RWPE2 (cell line): ENCODE measurements around the gene KRTAP17-1.

ENCODE experiments used
- ATAC-seq: fragments of 200-7000 bp; cut with Tn5 transposase; 3 replicates; pipeline ENCODE4 v1.9.1; 2021; ENCODE audit warnings: low read depth
- DNase-seq: peaks from one replicate; pipeline ENCODE4 v3.0.0-alpha.2; 2020; ENCODE audit warnings: low spot score
- H3K27ac ChIP-seq: fragments of 450-650 bp; 2 replicates; pipeline ENCODE4 v1.5.1; 2017; ENCODE audit warnings: mild to moderate bottlenecking; ENCODE audit not compliant: poor library complexity, severe bottlenecking
- H3K27me3 ChIP-seq: fragments of 250-450 bp; sonication (Bioruptor Pico); 2 replicates; pipeline ENCODE4 v1.5.1; 2021; ENCODE audit warnings: mild to moderate bottlenecking, moderate library complexity; ENCODE audit not compliant: insufficient read depth, poor library complexity, severe bottlenecking
- H3K36me3 ChIP-seq: fragments of 250-450 bp; sonication (Bioruptor Pico); 2 replicates; pipeline ENCODE4 v1.5.1; 2020; ENCODE audit warnings: low read depth, mild to moderate bottlenecking, moderate library complexity
- H3K4me1 ChIP-seq: fragments of 250-450 bp; sonication (Bioruptor Pico); 2 replicates; pipeline ENCODE4 v1.5.1; 2021; ENCODE audit warnings: mild to moderate bottlenecking, moderate library complexity; ENCODE audit not compliant: insufficient read depth, poor library complexity, severe bottlenecking
- H3K4me3 ChIP-seq: fragments of 250-450 bp; sonication (Bioruptor Pico); 2 replicates; pipeline ENCODE4 v1.5.1; 2021; ENCODE audit warnings: mild to moderate bottlenecking, moderate library complexity; ENCODE audit not compliant: severe bottlenecking
- H3K9me3 ChIP-seq: fragments of 250-450 bp; sonication (Bioruptor Pico); 2 replicates; pipeline ENCODE4 v1.5.1; 2021; ENCODE audit warnings: mild to moderate bottlenecking, moderate library complexity; ENCODE audit not compliant: severe bottlenecking
- CTCF ChIP-seq: fragments of 450-650 bp; IDR thresholded peaks from one replicate; pipeline ENCODE4 v1.5.1; 2017; ENCODE audit warnings: mild to moderate bottlenecking, moderate library complexity; ENCODE audit not compliant: poor library complexity, severe bottlenecking

Gene KRTAP17-1

GRCh38 chr17:41298458-41299135, 16.9 kb downstream of the KRTAP17-1 start:
- no peak for ATAC-seq
- Histone ChIP-seq H3K9me3 (peaks cover 4% of the 10 kb centered on the region), H3K27ac (no peak overlapping the region), H3K36me3 (no peaks in the 10 kb centered on the region), H3K4me3 (no peak overlapping the region), H3K27me3 (no peaks in the 10 kb centered on the region), H3K4me1 (peaks cover 13% of the 10 kb centered on the region)
- DNase-seq: no peak
- no peak for TF ChIP-seq CTCF

- Histone ChIP-seq H3K27ac (no peak overlapping the region), H3K36me3 (no peaks in the 10 kb centered on the region), H3K27me3 (no peaks in the 10 kb centered on the region), H3K4me3 (no peak overlapping the region), H3K9me3 (peaks cover 4% of the 10 kb centered on the region), H3K4me1 (peaks cover 9% of the 10 kb centered on the region)
- ATAC-seq (no peak), DNase-seq (no peak)
- TF ChIP-seq CTCF: no peak
Measured at GRCh38 chr17:41296846-41297245, 18.7 kb downstream of the KRTAP17-1 start.

- ATAC-seq (no peak), DNase-seq (no peak)
- H3K9me3 ChIP-seq: no peaks in the 10 kb centered on the region
Measured at GRCh38 chr17:41294016-41294415, 21.5 kb downstream of the KRTAP17-1 start.

DNA sequence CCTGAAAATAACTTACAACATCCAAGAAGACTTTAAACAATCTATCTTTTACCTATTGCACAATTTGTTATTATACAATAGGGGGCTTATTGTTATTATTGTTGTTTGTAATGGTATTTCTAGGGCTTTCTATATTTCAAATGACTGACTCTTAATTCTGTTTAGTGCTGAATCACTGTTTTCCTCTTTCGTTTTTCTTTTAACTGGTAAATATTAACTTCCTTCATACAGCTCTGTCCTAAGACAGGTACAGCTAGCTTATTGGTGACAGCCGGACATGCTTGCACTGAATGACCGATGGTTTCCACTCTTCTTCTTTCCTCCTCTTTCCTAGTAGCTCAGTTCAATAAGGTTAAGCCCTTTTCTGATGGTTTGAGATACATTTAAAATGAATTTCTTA, 28.5 kb downstream of the KRTAP17-1 start:
- Histone ChIP-seq H3K27me3 (no peaks in the 10 kb centered on the region), H3K4me3 (no peak overlapping the region), H3K27ac (no peak overlapping the region), H3K36me3 (no peaks in the 10 kb centered on the region), H3K4me1 (peaks cover 11% of the 10 kb centered on the region), H3K9me3 (no peaks in the 10 kb centered on the region)
- no peak for DNase-seq
- TF ChIP-seq CTCF: no peak
- ATAC-seq: no peak

More at GRCh38 chr17:41294016-41294415, 21.5 kb downstream of the KRTAP17-1 start:
- H3K4me1 ChIP-seq: peaks cover 11% of the 10 kb centered on the region
- no peaks in the 10 kb centered on the region for H3K36me3 ChIP-seq
- no peaks in the 10 kb centered on the region for H3K27me3 ChIP-seq
- no peak overlapping the region for H3K4me3 ChIP-seq
- no peak for TF ChIP-seq CTCF
- H3K27ac ChIP-seq: no peak overlapping the region

- Histone ChIP-seq H3K27me3 (no peaks in the 10 kb centered on the region), H3K9me3 (no peaks in the 10 kb centered on the region), H3K4me1 (no peaks in the 10 kb centered on the region), H3K4me3 (no peak overlapping the region), H3K27ac (no peak overlapping the region), H3K36me3 (no peaks in the 10 kb centered on the region)
- DNase-seq: no peak
- no peak for TF ChIP-seq CTCF
- no peak for ATAC-seq
Measured at GRCh38 chr17:41284546-41284945, 31.0 kb downstream of the KRTAP17-1 start.
